H9 (cell line): ENCODE results near the gene PLEKHJ1. TPM values are rescaled to one million over a fixed set of nuclear protein-coding genes. Genes with fewer than 3 reads are reported as not detected.

Experiments
- DNase-seq: peaks from one replicate; pipeline ENCODE4 v3.0.0-alpha.2; 2017
- H2AFZ ChIP-seq: one replicate; pipeline ENCODE4 v1.6.1; 2013; ENCODE audit warnings: mild to moderate bottlenecking, low read length, control low read depth, moderate library complexity
- H2AK5ac ChIP-seq: 2 replicates; pipeline ENCODE4 v1.6.1; 2013; ENCODE audit warnings: low read length, control low read depth, mixed read lengths; ENCODE audit not compliant: insufficient read length
- H2BK120ac ChIP-seq: one replicate; pipeline ENCODE4 v1.6.1; 2013; ENCODE audit warnings: low read depth, mild to moderate bottlenecking, low read length, control low read depth, inconsistent platforms; ENCODE audit not compliant: poor library complexity, severe bottlenecking
- H2BK12ac ChIP-seq: 2 replicates; pipeline ENCODE4 v1.6.1; 2013; ENCODE audit warnings: low read length, control low read depth, mixed read lengths, low read depth; ENCODE audit not compliant: insufficient read length
- H2BK15ac ChIP-seq: 2 replicates; pipeline ENCODE4 v1.6.1; 2013; ENCODE audit warnings: low read depth, low read length, control low read depth
- H2BK20ac ChIP-seq: one replicate; pipeline ENCODE4 v1.6.1; 2013; ENCODE audit warnings: low read depth, mild to moderate bottlenecking, low read length, control low read depth, inconsistent platforms; ENCODE audit not compliant: poor library complexity, severe bottlenecking
- H2BK5ac ChIP-seq: 2 replicates; pipeline ENCODE4 v1.6.1; 2013; ENCODE audit warnings: low read length, control low read depth, mixed read lengths; ENCODE audit not compliant: insufficient read length
- H3K14ac ChIP-seq: 2 replicates; pipeline ENCODE4 v1.6.1; 2013; ENCODE audit warnings: low read length, control low read depth; ENCODE audit not compliant: insufficient read depth
- H3K18ac ChIP-seq: 2 replicates; pipeline ENCODE4 v1.6.1; 2013; ENCODE audit warnings: low read depth, mild to moderate bottlenecking, mixed read lengths, low read length, control low read depth; ENCODE audit not compliant: insufficient read length
- H3K23ac ChIP-seq: 2 replicates; pipeline ENCODE4 v1.6.1; 2013; ENCODE audit warnings: low read length, control low read depth, mixed read lengths, low read depth; ENCODE audit not compliant: insufficient read length
- H3K23me2 ChIP-seq: 2 replicates; pipeline ENCODE4 v1.6.1; 2013; ENCODE audit warnings: low read depth, mild to moderate bottlenecking, mixed read lengths, low read length, control low read depth; ENCODE audit not compliant: insufficient read length, poor library complexity, severe bottlenecking
- H3K27ac ChIP-seq: 2 replicates; pipeline ENCODE4 v1.5.1; 2013; ENCODE audit warnings: low read length, control low read depth, mixed read lengths, low read depth; ENCODE audit not compliant: insufficient read length
- H3K27me3 ChIP-seq: 2 replicates; pipeline ENCODE4 v1.6.1; 2013; ENCODE audit warnings: low read length, control low read depth, inconsistent platforms; ENCODE audit not compliant: insufficient read depth
- H3K4ac ChIP-seq: 2 replicates; pipeline ENCODE4 v1.6.1; 2013; ENCODE audit warnings: low read depth, mild to moderate bottlenecking, control low read depth, inconsistent platforms, low read length, moderate library complexity
- H3K4me1 ChIP-seq: 2 replicates; pipeline ENCODE4 v1.6.1; 2013; ENCODE audit warnings: low read length, control low read depth, inconsistent platforms; ENCODE audit not compliant: insufficient read depth
- H3K4me2 ChIP-seq: 2 replicates; pipeline ENCODE4 v1.6.1; 2013; ENCODE audit warnings: low read length, control low read depth, mixed read lengths; ENCODE audit not compliant: insufficient read length, insufficient read depth
- H3K56ac ChIP-seq: 2 replicates; pipeline ENCODE4 v1.6.1; 2013; ENCODE audit warnings: low read depth, mild to moderate bottlenecking, mixed read lengths, low read length, control low read depth; ENCODE audit not compliant: insufficient read length
- H3K79me1 ChIP-seq: 2 replicates; pipeline ENCODE4 v1.6.1; 2013; ENCODE audit warnings: low read depth, mild to moderate bottlenecking, moderate library complexity, low read length, control low read depth, inconsistent platforms; ENCODE audit not compliant: insufficient read depth, poor library complexity, severe bottlenecking
- H3K79me2 ChIP-seq: 2 replicates; pipeline ENCODE4 v1.6.1; 2013; ENCODE audit warnings: low read length, control low read depth, inconsistent platforms; ENCODE audit not compliant: insufficient read depth
- H3K9ac ChIP-seq: 2 replicates; pipeline ENCODE4 v1.6.1; 2013; ENCODE audit warnings: low read length, control low read depth, mixed read lengths; ENCODE audit not compliant: insufficient read length; ENCODE audit errors: extremely low read depth
- H3K9me3 ChIP-seq: one replicate; pipeline ENCODE4 v1.6.1; 2013; ENCODE audit warnings: low read depth, low read length, inconsistent platforms; ENCODE audit not compliant: control insufficient read depth
- H3T11ph ChIP-seq: one replicate; pipeline ENCODE4 v1.6.1; 2013; ENCODE audit warnings: mild to moderate bottlenecking, low read length, control low read depth, inconsistent platforms
- H4K20me1 ChIP-seq: one replicate; pipeline ENCODE4 v1.6.1; 2013; ENCODE audit not compliant: control insufficient read depth, insufficient read length, insufficient read depth
- H4K5ac ChIP-seq: 2 replicates; pipeline ENCODE4 v1.6.1; 2013; ENCODE audit warnings: low read depth, mild to moderate bottlenecking, mixed read lengths, low read length, control low read depth; ENCODE audit not compliant: insufficient read length
- H4K8ac ChIP-seq: replicated peaks from 2 replicates; pipeline ENCODE4 v1.6.1; 2013; ENCODE audit warnings: low read length, control low read depth, mixed read lengths, low read depth; ENCODE audit not compliant: insufficient read length
- H4K91ac ChIP-seq: 2 replicates; pipeline ENCODE4 v1.6.1; 2013; ENCODE audit warnings: low read depth, mild to moderate bottlenecking, moderate library complexity, mixed read lengths, low read length, control low read depth; ENCODE audit not compliant: insufficient read length
- H3K27ac Mint-ChIP-seq, 3 experiments: 2 replicates in 2 of 3; 3 replicates in 1 of 3; pipeline ENCODE4 v1.8.0; 2020 to 2021; ENCODE audit warnings: mixed read lengths in 3 of 3, mild to moderate bottlenecking in 1 of 3, moderate library complexity in 1 of 3
- H3K27me3 Mint-ChIP-seq: 2 replicates; pipeline ENCODE4 v1.8.0; 2021; ENCODE audit warnings: low read depth, mild to moderate bottlenecking, moderate library complexity, mixed read lengths
- H3K36me3 Mint-ChIP-seq, 3 experiments: 2 replicates in 2 of 3; 3 replicates in 1 of 3; pipeline ENCODE4 v1.8.0; 2020 to 2021; ENCODE audit warnings: low read depth in 3 of 3, mixed read lengths in 3 of 3; ENCODE audit not compliant: insufficient read depth in 1 of 3
- H3K4me1 Mint-ChIP-seq, 2 experiments: 2 replicates each; pipeline ENCODE4 v1.8.0; 2020; ENCODE audit warnings: mixed read lengths in 2 of 2
- H3K4me3 Mint-ChIP-seq, 2 experiments: 2 replicates in 1 of 2; 3 replicates in 1 of 2; pipeline ENCODE4 v1.8.0; 2020 to 2021; ENCODE audit warnings: mild to moderate bottlenecking in 2 of 2, mixed read lengths in 2 of 2, moderate library complexity in 1 of 2
- H3K9me3 Mint-ChIP-seq, 2 experiments: 2 replicates in 1 of 2; 3 replicates in 1 of 2; pipeline ENCODE4 v1.8.0; 2020; ENCODE audit warnings: mild to moderate bottlenecking in 2 of 2, mixed read lengths in 2 of 2, moderate library complexity in 1 of 2
- WGBS: extraction: QIAGEN DNeasy Blood & Tissue Kit; methylation state at CpG from one replicate; pipeline ENCODE4 v1.1.7; 2013; ENCODE audit warnings: missing lambda C conversion rate, low lambda C conversion rate, mixed read lengths; ENCODE audit not compliant: insufficient read length; ENCODE audit errors: extremely low coverage; 5-methylcytosine and 5-hydroxymethylcytosine counted together
- total RNA-seq: library from RNA; stranded (reverse); gene quantifications from 2 replicates; pipeline ENCODE4 v1.2.1, GENCODE V29; 2021
- TF ChIP-seq, protein P1 (sequence below): fragments of 200-600 bp; sonication (generic); conservative IDR thresholded peaks from 3 replicates; pipeline ENCODE4 v1.8.0; 2021; ENCODE audit warnings: antibody characterized with exemption, mild to moderate bottlenecking

Gene PLEKHJ1
- total RNA-seq, 1 experiment from 2014 or later: 139 TPM

DNA sequence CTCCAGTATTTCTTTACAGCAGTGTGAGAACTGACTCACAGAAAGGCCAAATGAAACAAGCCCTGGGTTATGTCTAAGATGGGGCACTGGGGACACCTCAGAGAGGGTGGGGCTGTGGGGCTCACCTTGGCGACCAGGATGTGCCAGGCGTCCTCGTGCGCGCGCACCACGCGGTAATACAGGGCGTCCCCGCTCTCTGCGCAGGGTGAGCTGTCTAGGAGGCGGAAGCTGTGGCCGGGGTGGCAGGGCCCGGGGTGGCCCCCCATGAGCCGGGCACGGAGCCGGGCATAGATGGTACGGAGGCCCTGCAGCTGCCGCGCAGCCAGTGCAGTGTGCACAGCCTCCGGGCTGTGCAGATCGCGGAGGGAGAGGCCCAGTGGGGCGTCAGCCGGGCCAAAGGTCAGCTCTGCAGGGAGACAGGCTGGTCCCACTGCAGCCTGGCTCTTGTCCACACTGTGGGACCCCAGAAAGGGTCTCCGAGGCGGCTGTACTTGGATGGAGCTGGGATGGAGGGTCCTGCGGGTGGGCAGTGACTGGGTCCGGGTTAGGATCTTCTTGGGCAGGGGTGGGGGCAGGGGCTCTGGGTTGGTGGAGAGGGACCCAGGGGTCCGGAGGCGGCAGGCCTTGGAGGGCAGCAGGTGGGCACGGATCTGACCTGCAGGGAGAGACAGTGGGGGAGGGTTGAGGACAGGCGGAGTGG, 42.5 kb upstream of the PLEKHJ1 start:
- no peak overlapping the region for H2BK5ac ChIP-seq
- H3K27me3 ChIP-seq: peaks cover 5% of the 10 kb centered on the region; the same call in 1 of the 2 replicates
- no peak overlapping the region for H2BK15ac ChIP-seq
- no peaks in the 10 kb centered on the region for H3K79me1 ChIP-seq
- Mint-ChIP-seq H3K4me1 (peaks cover 11 to 15% of the 10 kb centered on the region in 2 experiments), H3K9me3 (no peaks in the 10 kb centered on the region; a peak in 1 of 5 replicates), H3K27ac (no peak overlapping the region), H3K36me3 (peaks cover 11 to 12% (median 11%) of the 10 kb centered on the region in 3 experiments), H3K4me3 (no peak overlapping the region), H3K27me3 (peaks cover 17% of the 10 kb centered on the region)
- H3K56ac ChIP-seq: no peak overlapping the region
- TF ChIP-seq, protein P1, sequence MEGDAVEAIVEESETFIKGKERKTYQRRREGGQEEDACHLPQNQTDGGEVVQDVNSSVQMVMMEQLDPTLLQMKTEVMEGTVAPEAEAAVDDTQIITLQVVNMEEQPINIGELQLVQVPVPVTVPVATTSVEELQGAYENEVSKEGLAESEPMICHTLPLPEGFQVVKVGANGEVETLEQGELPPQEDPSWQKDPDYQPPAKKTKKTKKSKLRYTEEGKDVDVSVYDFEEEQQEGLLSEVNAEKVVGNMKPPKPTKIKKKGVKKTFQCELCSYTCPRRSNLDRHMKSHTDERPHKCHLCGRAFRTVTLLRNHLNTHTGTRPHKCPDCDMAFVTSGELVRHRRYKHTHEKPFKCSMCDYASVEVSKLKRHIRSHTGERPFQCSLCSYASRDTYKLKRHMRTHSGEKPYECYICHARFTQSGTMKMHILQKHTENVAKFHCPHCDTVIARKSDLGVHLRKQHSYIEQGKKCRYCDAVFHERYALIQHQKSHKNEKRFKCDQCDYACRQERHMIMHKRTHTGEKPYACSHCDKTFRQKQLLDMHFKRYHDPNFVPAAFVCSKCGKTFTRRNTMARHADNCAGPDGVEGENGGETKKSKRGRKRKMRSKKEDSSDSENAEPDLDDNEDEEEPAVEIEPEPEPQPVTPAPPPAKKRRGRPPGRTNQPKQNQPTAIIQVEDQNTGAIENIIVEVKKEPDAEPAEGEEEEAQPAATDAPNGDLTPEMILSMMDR: no peak
- no peak overlapping the region for H4K8ac ChIP-seq
- no peaks in the 10 kb centered on the region for H3K79me2 ChIP-seq
- no peak overlapping the region for H3K23ac ChIP-seq
- H4K5ac ChIP-seq: no peak overlapping the region
- no peak overlapping the region for H3K4me2 ChIP-seq
- H2BK12ac ChIP-seq: no peak overlapping the region
- no peak overlapping the region for H2AK5ac ChIP-seq
- no CpG with 5 or more reads among the region's 33 CpGs for WGBS
- peaks cover 7% of the 10 kb centered on the region for H3K23me2 ChIP-seq
- no peak overlapping the region for H3K14ac ChIP-seq
- no peaks in the 10 kb centered on the region for H4K20me1 ChIP-seq
- no peak for DNase-seq
- no peak overlapping the region for H2AFZ ChIP-seq
- no peak overlapping the region for H4K91ac ChIP-seq
- H2BK120ac ChIP-seq: no peak overlapping the region
- H3K18ac ChIP-seq: no peak overlapping the region
- no peak overlapping the region for H3K9ac ChIP-seq
- no peak overlapping the region for H3K4ac ChIP-seq
- no peak overlapping the region for H3T11ph ChIP-seq
- H3K4me1 ChIP-seq: no peaks in the 10 kb centered on the region
- no peak overlapping the region for H2BK20ac ChIP-seq
- no peak overlapping the region for H3K27ac ChIP-seq
- no peaks in the 10 kb centered on the region for H3K9me3 ChIP-seq
